ENCODE results near the gene SEPTIN10.

- TF ChIP-seq CTCF (conservative IDR thresholded peaks at IDR 0.05 in 1 of 2, IDR thresholded peaks at IDR 0.05 in 1 of 2; ENCODE audit: extremely low read depth in 1 of 2, insufficient read depth in 1 of 2, low read depth in 1 of 2, low read length in 2 of 2) (no peak), EZH2 (IDR thresholded peaks at IDR 0.05; ENCODE audit: borderline replicate concordance, low read length) (no peak)
These were observed 78.4 kb downstream of the SEPTIN10 start for GRCh38 chr2:109535217-109535946.

Data from mammary epithelial cell (primary cell).